ENCODE results near the gene ARMC7. TPM values are rescaled to one million over a fixed set of nuclear protein-coding genes. Genes with fewer than 3 reads are reported as not detected.
"Not testable (repeated sequence)": the region's sequence is repeated elsewhere in the genome, so short reads cannot be mapped to it uniquely, and the experiment has no call there.

Gene ARMC7
- total RNA-seq, 1 experiment from 2014 or later, result 12.3 TPM

DNA sequence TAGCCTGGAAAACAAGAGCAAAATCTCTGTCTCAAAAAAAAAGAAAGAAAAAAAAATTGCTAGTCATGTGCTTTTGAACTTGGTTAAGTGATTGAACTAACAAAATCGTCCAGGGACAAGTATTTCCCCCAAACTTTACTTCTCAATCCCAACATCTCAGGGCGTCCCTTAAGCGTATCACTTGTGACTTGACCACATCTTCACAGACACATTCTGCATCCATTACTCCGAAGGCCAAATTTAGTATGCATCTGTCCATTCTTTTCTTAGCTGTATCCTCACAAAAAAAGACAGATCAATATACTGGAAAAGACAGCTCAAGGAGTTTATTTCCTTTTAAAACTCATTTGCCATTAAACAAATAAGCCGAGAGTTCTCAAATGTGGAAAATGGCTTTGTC lies 50.4 kb downstream of the ARMC7 start:
- ChIA-PET CTCF (interaction anchor here (0.5 to 1.0 kb wide), 2 partner anchors 12 to 46 kb away, joined by 3 read pairs; no protein-coding TSS in a partner anchor), POLR2A (ENCODE audit: low non-redundant PET) (no interaction called here)
- no peak overlapping the region for H3K4me3 ChIP-seq (ENCODE audit: low read depth, low read length, poor library complexity, severe bottlenecking)
- no peak overlapping the region for H3K27ac ChIP-seq (ENCODE audit: low read depth, low read length, poor library complexity, severe bottlenecking)
- H3K9me3 ChIP-seq (ENCODE audit: low read depth, low read length, poor library complexity, severe bottlenecking), result no peaks in the 10 kb centered on the region
- BruUV-seq (replicated peaks), result no TSS peak
- H3K36me3 ChIP-seq (ENCODE audit: insufficient read depth, low read length, poor library complexity, severe bottlenecking), result peaks cover 16% of the 10 kb centered on the region
- H3K27me3 ChIP-seq (replicated peaks; ENCODE audit: insufficient read depth, low read depth, low read length, poor library complexity), result no peaks in the 10 kb centered on the region
- no peak for TF ChIP-seq EZH2 (IDR thresholded peaks at IDR 0.05; ENCODE audit: borderline replicate concordance, low read depth, low read length, poor library complexity, severe bottlenecking)
- TF ChIP-seq, protein P1, sequence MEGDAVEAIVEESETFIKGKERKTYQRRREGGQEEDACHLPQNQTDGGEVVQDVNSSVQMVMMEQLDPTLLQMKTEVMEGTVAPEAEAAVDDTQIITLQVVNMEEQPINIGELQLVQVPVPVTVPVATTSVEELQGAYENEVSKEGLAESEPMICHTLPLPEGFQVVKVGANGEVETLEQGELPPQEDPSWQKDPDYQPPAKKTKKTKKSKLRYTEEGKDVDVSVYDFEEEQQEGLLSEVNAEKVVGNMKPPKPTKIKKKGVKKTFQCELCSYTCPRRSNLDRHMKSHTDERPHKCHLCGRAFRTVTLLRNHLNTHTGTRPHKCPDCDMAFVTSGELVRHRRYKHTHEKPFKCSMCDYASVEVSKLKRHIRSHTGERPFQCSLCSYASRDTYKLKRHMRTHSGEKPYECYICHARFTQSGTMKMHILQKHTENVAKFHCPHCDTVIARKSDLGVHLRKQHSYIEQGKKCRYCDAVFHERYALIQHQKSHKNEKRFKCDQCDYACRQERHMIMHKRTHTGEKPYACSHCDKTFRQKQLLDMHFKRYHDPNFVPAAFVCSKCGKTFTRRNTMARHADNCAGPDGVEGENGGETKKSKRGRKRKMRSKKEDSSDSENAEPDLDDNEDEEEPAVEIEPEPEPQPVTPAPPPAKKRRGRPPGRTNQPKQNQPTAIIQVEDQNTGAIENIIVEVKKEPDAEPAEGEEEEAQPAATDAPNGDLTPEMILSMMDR (conservative IDR thresholded peaks at IDR 0.05; ENCODE audit: low read depth, low read length), result no peak
- H3K4me1 ChIP-seq (ENCODE audit: insufficient read depth, low read length, poor library complexity, severe bottlenecking), result no peaks in the 10 kb centered on the region
- intact Hi-C loops (cut with micrococcal nuclease; ENCODE audit: unreplicated experiment), result no loop called here
- DNase-seq (ENCODE audit: low spot score), result no peak

DNA sequence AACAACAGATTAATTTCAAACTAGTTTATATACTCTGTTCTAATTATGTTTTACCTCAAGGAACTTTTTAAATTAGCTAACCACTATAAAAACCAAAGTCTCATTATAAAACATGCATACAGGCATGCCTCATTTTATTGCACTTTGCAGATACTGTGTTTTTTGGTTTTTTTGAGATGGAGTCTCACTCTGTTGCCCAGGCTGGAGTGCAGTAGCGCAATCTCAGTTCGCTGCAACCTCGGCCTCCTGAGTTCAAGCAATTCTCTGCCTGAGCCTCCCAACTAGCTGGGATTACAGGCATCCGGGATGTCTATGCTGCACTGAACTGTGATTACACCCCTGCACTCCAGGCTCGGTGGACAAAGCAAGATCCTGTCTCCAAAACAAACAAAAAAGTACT lies 53.3 kb downstream of the ARMC7 start:
- H3K27ac ChIP-seq (ENCODE audit: low read depth, low read length, poor library complexity, severe bottlenecking), result no peak overlapping the region
- BruUV-seq (replicated peaks), result no TSS peak
- peaks cover 40% of the 10 kb centered on the region for H3K36me3 ChIP-seq (ENCODE audit: insufficient read depth, low read length, poor library complexity, severe bottlenecking)
- no peaks in the 10 kb centered on the region for H3K4me1 ChIP-seq (ENCODE audit: insufficient read depth, low read length, poor library complexity, severe bottlenecking)
- no peak for TF ChIP-seq EZH2 (IDR thresholded peaks at IDR 0.05; ENCODE audit: borderline replicate concordance, low read depth, low read length, poor library complexity, severe bottlenecking)
- TF ChIP-seq, protein P1 (conservative IDR thresholded peaks at IDR 0.05; ENCODE audit: low read depth, low read length), result no peak
- intact Hi-C loops (cut with micrococcal nuclease; ENCODE audit: unreplicated experiment), result no loop called here
- CTCF ChIA-PET, result no interaction called here
- H3K4me3 ChIP-seq (ENCODE audit: low read depth, low read length, poor library complexity, severe bottlenecking), result no peak overlapping the region
- POLR2A ChIA-PET (ENCODE audit: low non-redundant PET), result no interaction called here
- DNase-seq (ENCODE audit: low spot score), result no peak
- H3K27me3 ChIP-seq (replicated peaks; ENCODE audit: insufficient read depth, low read depth, low read length, poor library complexity), result no peaks in the 10 kb centered on the region
- H3K9me3 ChIP-seq (ENCODE audit: low read depth, low read length, poor library complexity, severe bottlenecking), result no peaks in the 10 kb centered on the region

DNA sequence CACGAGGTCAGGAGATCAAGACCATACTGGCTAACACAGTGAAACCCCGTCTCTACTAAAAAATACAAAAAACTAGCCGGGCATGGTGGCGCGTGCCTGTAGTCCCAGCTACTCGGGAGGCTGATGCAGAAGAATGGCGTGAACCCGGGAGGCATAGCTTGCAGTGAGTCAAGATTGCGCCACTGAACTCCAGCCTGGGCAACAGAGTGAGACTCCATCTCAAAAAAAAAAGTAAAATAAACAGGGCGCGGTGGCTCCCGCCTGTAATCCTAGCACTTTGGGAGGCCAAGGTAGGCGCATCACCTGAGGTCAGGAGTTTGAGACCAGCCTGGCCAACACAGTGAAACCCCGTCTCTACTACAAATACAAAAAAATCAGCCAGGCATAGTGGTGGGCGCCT lies 54.8 kb downstream of the ARMC7 start:
- DNase-seq (ENCODE audit: low spot score); BruUV-seq (replicated peaks); intact Hi-C loops (cut with micrococcal nuclease; ENCODE audit: unreplicated experiment); H3K4me3 ChIP-seq (ENCODE audit: low read depth, low read length, poor library complexity, severe bottlenecking); POLR2A ChIA-PET (ENCODE audit: low non-redundant PET); H3K27ac ChIP-seq (ENCODE audit: low read depth, low read length, poor library complexity, severe bottlenecking); H3K9me3 ChIP-seq (ENCODE audit: low read depth, low read length, poor library complexity, severe bottlenecking); CTCF ChIA-PET; H3K4me1 ChIP-seq (ENCODE audit: insufficient read depth, low read length, poor library complexity, severe bottlenecking); H3K27me3 ChIP-seq (replicated peaks; ENCODE audit: insufficient read depth, low read depth, low read length, poor library complexity): not testable (repeated sequence)
- H3K36me3 ChIP-seq (ENCODE audit: insufficient read depth, low read length, poor library complexity, severe bottlenecking), result peaks cover 50% of the 10 kb centered on the region

DNA sequence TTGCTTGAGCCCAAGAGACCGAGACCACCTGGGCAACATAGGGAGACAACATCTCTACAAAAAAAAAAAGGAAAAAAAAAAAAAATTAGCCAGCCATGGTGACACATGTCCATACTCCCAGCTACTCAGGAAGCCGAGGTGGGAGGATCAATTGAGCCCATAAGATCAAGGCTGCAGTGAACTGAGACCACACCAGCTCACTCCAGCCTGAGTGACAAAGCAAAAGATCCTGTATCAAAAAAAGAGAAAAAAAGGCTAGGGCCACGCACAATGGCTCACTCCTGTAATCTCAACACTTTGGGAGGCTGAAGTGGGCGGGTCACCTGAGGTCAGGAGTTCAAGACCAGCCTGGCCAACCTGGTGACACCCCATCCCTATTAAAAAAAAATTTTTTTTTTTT lies 59.2 kb downstream of the ARMC7 start:
- Histone ChIP-seq H3K27me3 (replicated peaks; ENCODE audit: insufficient read depth, low read depth, low read length, poor library complexity) (no peaks in the 10 kb centered on the region), H3K4me3 (ENCODE audit: low read depth, low read length, poor library complexity, severe bottlenecking) (no peak overlapping the region), H3K9me3 (ENCODE audit: low read depth, low read length, poor library complexity, severe bottlenecking) (no peaks in the 10 kb centered on the region), H3K36me3 (ENCODE audit: insufficient read depth, low read length, poor library complexity, severe bottlenecking) (peaks cover 75% of the 10 kb centered on the region), H3K27ac (ENCODE audit: low read depth, low read length, poor library complexity, severe bottlenecking) (no peak overlapping the region), H3K4me1 (ENCODE audit: insufficient read depth, low read length, poor library complexity, severe bottlenecking) (peaks cover 8% of the 10 kb centered on the region)
- intact Hi-C loops (cut with micrococcal nuclease; ENCODE audit: unreplicated experiment), result no loop called here
- no TSS peak for BruUV-seq (replicated peaks)
- ChIA-PET CTCF (interaction anchor here (0.7 kb wide), 1 partner anchor 189 kb away, joined by 6 read pairs; no protein-coding TSS in a partner anchor), POLR2A (ENCODE audit: low non-redundant PET) (no interaction called here)
- TF ChIP-seq, protein P1 (conservative IDR thresholded peaks at IDR 0.05; ENCODE audit: low read depth, low read length), result no peak
- no peak for TF ChIP-seq EZH2 (IDR thresholded peaks at IDR 0.05; ENCODE audit: borderline replicate concordance, low read depth, low read length, poor library complexity, severe bottlenecking)
- DNase-seq (ENCODE audit: low spot score), result no peak

All from A673 (cell line).